CD4-positive, alpha-beta T cell treated with Interleukin-15 for 1 hour (primary cell): Measurements from ENCODE around the gene TGFBR2.

Source experiments
- DNase-seq: peaks from one replicate; pipeline ENCODE4 v3.0.0-alpha.2; 2020

The TGFBR2 gene

DNA sequence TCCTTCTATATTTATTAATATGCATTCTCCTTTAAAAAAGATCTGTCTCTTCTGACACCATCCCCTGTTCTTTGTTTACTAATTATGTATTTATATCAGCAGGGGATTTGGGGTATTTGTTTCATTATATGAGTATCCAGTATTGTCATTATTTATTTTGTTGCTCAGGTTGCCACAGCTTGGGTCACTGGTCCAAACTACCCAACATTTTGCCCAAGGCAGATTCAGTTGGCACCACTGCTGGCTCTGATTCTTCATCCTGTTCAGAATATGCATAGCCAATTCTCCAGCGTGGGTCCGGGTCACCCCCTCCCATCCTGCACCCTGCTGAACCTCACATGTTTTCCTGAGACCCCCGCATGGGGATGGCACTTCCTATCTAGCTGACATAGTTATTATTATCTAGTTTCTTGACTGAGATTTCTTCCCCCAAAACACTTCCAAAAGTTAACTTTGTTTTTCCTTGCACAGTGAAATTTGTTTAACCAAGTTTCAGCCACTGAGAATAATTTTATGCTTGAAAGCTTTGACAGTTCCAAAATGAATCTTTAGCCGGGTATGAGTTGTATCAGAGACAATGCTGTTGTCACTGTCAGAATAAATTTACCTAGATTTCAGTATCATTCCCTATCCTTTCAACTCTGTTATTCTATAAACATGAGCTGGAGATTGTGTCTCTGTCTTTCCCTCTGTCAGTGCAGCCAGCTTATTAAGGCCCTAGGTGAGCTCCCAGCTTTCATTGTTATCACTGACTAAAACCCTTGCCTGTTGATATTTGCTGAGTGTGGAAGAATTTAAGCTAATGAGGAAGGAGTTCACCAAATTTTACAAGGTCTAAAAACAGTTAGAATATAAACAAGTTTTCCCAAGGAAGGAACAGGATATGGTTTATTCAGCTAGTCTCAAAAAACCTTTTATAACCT, 70.3 kb downstream of the TGFBR2 start:
- no peak for DNase-seq

DNA sequence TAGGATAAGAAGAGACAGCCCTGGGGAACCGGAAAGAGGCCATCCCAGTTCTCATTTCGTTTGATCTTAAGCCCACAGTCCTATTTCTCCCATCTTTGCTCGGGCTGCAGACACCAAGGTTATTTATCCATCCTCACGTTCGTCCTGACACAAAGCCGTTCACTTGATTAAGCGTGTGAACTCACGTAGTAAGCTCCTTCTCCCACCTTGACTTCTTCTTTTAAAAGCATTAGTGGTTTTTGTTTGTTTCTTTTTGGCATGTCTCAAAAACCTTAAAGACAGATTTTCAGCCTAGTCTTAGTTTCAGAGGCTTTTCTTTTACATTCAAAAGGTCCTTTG, 70.9 kb downstream of the TGFBR2 start:
- no peak for DNase-seq

DNA sequence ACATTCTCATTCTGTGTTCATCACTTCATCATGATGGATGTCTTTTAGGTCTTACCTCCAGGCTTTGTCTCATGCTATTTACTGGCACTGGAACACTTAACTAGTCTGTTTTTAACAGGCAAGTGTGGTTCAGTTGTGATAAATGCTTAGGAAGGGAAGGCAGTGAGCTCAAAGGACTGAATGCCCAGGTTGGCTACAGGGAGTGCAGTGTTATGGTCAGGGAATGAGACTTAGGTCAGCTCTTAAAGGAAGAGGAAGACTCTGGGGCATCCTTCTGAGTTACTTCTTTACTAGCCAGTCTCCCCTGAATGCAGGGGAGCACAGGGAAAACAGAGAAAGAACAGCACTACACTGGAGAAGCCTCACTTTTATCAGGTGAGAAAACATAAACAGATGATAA, 72.6 kb downstream of the TGFBR2 start:
- DNase-seq: no peak

GRCh38 chr3:30680789-30681648, 74.6 kb downstream of the TGFBR2 start:
- DNase-seq: no peak

DNA sequence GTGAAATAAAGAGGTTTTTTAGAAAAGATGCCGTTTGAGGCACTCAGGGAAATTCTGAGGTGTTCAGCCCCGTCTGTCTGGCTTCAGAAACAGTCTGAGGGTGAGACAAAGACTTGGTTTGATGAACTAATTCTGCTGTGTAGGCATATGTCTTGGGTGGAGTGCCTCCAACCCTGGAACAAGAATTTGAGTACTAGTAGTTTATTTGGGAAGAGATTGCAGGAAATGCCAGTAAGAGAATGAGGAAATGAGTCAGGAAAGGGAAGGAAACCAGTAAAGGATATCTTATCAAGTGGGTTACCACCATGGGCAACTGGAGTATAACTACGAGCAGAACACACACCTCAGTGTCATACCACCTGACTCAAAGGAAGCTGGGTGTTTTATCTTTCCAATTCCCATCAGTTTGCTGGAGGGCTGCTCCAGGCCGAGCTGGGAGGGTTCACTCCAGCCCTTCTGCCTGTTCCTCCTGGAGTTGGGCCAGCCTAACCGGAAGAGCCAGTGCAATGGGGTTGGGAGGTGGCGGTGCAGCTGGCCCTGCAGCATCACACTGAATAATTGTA, 75.3 kb downstream of the TGFBR2 start:
- DNase-seq: no peak

DNA sequence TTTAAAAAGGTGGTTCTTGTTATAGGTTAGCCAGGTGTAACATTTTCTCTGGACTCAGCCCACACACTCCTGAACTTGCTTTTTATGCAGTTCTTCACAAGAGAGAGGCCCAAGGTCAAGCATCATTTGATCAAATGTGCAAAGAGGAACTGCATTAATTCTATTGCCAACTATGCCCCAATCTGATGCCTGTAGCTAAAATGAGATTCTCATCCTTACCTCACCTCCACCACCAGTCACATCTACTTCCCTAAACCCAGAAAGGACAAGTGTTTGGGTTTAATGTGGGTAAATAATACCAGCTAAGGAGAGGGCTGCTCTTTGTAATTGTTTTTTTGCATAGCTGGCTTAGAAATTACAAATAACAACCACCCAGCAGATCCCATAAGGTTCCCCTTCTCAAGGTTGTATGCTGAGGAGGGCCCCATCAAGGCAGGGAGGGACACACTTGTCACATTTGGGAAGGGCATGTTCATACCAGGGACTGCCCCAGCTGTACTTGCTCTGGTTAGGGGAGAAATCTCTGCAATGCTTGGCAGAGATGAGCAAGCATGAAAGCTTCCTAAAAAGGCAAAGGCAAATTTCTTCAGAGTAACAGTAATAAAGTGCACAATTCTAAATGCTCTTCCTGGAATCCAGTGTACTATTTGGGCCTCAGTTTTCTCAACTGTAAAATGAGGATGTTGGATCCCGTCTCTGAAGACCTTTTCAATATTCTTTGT, 76.2 kb downstream of the TGFBR2 start:
- DNase-seq: no peak

- DNase-seq: no peak
These were observed 77.4 kb downstream of the TGFBR2 start for GRCh38 chr3:30683769-30684168.

DNA sequence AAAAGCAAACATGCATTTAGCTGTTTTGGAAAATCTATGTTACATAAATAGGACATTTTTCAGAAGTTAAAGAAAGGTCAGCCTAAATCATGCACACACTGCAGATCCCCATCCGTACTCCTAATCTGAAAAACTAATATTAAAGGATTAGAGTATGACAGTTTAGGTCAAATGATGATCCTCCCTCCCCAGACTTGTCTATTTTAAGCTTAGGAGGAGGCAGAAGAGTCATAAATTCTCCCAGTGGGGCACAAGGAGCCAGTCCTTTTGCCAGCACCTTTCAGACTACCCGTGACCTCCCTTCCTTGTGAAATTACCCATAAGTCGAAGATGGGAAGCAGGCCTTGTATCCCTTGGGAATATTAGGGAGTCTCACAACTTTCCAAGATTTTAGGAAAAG, 78.0 kb downstream of the TGFBR2 start:
- no peak for DNase-seq

- DNase-seq: no peak
These were observed 78.9 kb downstream of the TGFBR2 start for GRCh38 chr3:30685267-30685667.

GRCh38 chr3:30686176-30686575, 79.8 kb downstream of the TGFBR2 start:
- DNase-seq: no peak

DNA sequence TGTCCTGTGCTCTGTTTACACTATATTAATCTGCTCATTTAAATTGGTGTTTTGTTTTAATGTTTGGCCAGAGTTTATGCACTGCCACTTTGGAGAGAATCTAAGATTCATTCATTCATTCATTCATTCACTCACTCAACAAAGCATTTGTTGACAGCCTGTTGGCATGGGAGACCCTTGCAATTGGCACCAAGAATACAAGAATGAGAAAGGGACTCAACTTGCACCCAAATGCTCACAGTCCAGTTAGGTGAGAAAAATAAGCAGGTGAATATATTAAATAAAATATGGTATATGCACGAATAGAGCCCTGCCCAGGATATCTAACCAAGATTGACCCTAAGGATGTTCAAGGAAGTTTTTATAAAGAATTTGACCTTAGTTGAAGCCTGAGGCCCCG, 80.4 kb downstream of the TGFBR2 start:
- no peak for DNase-seq

DNA sequence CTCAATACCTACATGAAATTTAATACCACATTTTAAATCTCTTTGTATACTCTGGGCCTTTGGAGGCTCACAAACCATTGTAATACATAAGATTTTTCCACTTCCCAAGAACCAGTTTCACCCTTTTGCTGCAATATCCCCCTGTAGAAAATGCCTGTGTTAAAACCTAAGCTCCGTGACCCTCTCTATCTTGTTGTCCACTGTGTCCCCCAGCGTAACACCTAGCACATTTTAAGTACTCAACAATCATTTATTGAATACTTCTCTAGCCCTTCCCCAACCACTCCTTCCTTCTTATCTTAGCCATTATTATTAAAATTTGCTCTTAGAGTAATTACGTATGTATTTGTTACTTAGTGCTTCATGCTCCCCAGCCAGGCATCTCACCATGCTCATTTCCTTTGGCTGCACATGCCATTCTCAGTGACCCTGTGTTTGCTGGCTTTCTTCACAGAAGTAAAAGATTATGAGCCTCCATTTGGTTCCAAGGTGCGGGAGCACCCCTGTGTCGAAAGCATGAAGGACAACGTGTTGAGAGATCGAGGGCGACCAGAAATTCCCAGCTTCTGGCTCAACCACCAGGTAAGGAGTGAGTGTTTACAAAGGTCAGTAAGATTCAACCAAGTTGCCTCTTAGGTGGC, 81.6 kb downstream of the TGFBR2 start:
- DNase-seq: no peak

GRCh38 chr3:30688776-30689641, 82.6 kb downstream of the TGFBR2 start:
- DNase-seq: no peak

DNA sequence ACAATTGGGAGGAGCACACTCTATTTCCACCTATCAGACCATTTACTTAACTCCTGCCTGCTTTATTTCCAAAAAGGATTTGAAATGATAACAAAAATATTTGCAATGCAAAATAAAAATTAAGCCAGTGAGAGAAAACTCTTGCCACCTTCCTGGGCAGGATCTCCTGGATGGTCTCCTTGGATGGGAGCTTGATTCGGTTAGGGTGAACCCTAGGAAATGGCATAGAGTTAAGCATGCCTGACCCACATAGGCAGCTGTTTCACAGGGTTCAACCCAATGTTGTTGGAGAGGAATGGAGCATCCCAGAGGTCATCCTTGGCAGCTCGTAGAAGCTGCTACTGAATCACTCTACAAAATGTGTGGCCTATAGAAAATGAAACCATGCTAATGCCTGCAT, 83.8 kb downstream of the TGFBR2 start:
- DNase-seq: no peak

- no peak for DNase-seq
These were observed 85.0 kb downstream of the TGFBR2 start for GRCh38 chr3:30691249-30691880.

- DNase-seq: no peak
These were observed 85.5 kb downstream of the TGFBR2 start for GRCh38 chr3:30691944-30692343.

- no peak for DNase-seq
These were observed 86.2 kb downstream of the TGFBR2 start for GRCh38 chr3:30692498-30693130.

GRCh38 chr3:30693470-30694120, 87.2 kb downstream of the TGFBR2 start:
- DNase-seq: peak; percentile 40

DNA sequence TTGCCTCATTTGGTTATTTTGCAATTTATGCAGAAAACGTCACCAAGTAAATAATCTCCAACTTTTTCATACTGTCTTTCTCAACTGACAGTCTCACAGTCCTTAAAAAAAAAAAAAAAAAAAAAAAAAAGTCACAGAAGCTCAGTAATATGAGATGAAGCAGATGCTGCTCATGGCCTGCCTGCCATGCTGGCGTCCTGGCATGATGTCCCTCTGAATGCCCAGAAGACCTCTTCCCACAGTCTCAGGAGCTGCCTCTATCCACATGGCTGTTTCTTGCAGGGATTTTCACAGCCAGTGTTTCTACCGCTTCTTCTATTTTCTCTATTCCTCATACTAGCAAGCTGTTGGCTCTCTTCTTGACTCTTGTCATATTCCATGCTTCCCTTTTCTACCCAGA, 87.7 kb downstream of the TGFBR2 start:
- DNase-seq: no peak

- DNase-seq: no peak
These were observed 88.3 kb downstream of the TGFBR2 start for GRCh38 chr3:30694668-30695067.
